Stimulated activated CD4-positive, alpha-beta T cell treated with anti-CD3 and anti-CD28 coated beads, Interleukin-4, amount 100 ng/mL, for 24 hours (primary cell): ENCODE measurements around the gene KCTD18.

Experiments used
- DNase-seq: peaks from one replicate; pipeline ENCODE4 v3.0.0-alpha.2; 2020

The KCTD18 gene

DNA sequence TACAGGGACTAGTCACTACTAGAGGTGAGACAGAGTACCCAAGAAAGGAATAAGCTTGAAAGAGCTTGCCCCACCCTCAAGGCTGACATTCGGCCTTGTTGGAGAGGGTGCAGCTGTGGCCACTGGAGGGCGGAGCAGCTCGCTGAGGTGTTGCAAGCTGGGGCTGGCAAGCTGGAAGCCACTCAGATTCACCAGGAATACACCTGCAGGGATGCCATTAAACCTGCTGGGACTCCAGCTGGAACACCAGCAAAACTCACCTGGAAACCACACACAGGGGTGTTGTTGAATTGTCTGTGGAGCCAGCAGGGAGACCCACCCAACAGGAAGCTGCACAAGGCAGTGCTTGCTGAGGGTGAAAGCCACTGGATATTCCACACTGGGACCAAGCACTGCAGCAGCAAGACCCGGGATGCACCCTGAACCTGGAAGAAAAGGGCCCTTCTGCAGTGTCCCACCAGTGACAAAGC lies 26.1 kb downstream of the KCTD18 start:
- DNase-seq, result no peak

DNA sequence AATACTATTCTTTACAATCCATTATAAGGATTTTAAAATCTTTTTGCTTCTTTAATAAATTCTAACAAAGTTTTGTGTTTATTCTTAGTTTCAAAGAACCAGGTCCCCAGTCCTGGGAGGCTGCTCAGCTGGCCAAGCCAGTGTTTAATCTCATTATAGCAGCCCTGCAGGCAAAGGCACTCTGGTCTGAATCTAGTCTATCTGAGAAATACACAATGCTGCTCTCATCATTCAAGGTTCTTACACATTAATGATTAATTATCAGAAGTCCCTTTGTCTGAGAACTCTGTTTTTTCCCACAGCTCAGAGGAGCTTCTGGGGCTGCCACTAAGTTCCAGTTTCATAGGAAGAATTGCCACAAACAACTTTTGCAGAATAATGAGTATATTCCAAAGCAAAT lies 27.7 kb downstream of the KCTD18 start:
- no peak for DNase-seq

DNA sequence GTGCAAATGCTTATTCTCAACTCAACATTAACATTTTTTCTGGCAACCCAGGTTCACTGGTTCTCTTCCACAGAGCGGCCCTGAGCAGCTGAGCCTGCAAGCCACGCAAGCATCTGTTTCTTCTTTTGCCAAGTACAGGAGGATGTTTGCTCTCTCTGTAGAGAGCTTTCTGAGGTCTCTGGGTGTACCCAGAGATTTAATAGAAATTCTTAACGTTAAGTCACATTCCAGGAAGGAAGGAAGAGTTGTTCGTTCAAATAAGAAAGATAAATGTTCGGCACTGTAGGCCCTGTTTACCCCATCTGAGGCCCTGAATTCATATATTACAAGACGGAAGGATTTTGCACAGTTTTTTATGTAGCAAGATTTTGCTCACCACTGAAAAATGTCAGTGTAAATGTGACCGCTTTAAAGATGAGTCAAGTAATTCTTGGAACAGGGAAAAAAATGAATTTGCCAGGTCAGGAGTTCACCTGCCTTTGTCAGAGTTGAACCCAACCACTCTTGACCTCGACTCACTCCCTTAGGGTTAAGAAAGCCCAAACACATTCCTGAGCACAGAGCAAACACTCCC lies 30.1 kb downstream of the KCTD18 start:
- no peak for DNase-seq

DNA sequence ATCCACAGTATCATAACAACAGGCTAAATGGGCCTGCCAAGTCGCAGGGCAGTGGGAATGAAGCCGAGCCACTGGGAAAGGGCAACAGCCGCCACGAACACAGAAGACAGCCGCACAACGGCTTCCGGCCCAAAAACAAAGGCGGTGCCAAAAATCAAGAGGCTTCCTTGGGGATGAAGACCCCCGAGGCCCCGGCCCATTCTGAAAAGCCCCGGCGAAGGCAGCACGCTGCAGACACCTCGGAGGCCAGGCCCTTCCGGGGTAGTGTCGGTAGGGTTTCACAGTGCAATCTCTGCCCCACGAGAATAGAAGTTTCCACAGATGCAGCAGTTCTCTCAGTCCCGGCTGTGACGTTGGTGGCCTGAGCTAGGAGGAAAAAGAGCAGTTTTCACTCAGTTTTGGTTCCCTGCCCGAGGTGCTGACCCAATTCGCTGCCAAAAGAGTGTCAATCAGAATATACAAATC lies 32.2 kb downstream of the KCTD18 start:
- DNase-seq, result no peak

DNA sequence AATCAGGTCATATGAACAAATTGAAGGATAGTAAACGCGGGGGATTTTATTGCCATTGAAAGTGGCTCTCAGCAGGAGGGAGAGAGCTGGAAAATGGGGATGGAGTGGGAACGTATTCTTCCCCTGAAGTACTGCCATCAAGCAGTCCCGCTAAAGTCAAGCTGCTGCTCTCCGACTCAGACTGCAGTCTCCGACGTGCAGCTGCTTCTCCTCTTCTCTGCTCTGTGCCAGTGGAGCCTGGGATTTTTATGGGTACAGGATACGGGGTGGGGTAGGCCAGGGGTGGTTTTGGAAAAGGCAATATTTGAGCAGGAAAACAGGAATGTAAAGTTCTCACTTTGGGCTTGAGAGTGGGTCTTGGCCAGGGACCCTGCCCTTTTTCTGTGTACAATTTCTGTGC lies 33.0 kb downstream of the KCTD18 start:
- no peak for DNase-seq

DNA sequence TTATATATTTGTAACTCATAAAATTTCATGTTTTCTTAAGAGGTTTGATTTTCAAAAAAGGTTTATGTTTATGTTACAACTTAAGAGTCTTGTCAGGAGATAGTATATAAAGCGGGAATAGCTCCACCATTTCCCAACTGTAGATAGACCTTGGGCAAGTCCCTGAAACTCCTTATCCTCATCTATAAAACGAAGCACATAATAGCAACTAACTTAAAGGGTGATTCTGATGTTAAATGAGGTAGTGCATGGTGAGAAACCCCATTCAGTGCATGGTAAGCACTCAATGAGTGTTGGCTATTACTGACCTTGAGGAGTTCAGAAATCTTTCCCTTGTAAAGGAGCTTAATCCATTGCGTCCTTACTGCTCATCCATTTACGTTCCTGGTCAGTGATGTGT lies 34.1 kb downstream of the KCTD18 start:
- DNase-seq, result no peak

DNA sequence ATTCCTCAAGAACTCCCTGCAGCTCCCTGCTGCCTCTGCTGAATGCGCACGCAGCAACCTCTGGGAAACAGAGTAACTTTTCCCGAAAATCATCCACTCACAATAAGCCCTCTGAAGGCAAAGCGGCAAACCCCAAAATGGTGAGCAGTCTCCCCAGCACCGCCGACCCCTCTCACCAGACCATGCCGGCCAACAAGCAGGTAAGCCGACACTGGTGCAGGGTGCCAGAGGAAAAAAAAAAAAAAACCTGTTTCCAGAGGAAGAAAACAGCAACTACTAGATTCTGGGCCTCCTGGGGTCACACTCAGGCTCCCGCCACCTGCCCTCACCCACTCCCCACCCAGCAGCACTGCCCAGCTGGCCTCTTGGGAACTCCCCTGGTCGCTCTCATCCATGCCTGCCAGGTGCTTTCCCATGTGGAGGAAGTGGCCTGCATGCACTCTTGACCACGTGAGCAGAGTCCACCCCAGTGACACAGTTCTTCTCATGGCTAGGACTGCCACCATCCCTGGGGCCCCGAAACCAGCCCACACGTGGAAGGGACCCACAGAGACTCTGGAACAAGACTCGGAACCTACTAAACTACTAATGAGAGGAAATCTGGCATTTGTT lies 36.9 kb downstream of the KCTD18 start:
- no peak for DNase-seq

DNA sequence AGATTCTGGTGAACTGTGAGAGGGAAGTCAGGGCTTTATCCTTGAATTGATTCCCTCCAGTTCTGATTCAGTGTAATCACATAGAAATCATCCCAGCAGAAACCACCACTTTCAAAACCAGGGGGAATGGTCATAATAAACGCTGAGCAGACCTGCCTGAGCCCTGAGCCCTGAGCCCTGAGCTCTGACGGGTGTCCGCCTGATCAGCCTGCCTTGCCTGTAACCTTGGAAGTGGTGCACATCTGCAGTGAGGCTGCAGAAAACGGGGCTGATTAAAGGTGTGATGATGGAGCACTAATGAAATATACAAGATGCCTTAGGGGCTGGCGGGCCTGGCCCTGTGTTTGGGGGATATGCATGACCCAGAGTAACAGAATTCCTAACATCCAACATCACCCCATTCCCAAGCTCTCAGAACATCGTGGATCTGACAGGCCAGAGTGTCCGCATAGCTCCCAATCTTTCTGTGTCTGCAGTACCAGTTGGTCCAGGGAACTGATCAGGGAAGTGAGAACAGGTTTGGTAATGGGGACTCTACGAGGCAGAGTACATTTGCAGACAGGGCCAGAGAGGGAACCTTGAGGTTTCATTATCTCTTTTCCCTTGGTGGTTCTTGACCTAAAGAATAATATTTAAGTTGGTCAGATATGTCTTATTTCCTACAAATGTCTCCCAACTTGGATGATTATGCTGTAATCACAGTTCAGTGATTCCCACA lies 37.8 kb downstream of the KCTD18 start:
- DNase-seq, result no peak

DNA sequence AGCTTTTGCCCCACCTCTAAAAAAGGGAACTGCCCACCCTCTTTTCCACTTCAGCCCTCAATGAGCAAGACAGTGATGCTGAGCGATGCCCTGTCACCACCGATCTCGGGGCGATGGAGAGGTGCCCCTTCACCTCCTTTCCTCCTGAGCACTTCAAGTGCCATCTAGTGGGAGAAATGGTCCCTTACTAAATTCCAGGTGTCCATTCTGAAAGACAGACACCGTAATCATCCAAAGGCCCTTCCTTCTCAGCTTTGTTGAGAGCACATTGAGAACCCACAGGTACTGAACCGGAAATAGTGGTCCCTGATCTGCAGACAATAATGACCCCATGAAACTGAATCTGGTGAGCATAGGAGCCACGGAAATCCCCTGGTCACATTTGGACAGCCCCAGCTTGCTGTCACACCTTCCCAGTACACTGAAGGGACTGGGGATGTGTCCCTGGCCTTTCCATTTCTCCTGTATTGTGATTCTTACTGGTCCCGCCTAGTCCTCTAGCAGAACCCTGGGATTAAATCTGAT lies 38.5 kb downstream of the KCTD18 start:
- peak; percentile 41 for DNase-seq

DNA sequence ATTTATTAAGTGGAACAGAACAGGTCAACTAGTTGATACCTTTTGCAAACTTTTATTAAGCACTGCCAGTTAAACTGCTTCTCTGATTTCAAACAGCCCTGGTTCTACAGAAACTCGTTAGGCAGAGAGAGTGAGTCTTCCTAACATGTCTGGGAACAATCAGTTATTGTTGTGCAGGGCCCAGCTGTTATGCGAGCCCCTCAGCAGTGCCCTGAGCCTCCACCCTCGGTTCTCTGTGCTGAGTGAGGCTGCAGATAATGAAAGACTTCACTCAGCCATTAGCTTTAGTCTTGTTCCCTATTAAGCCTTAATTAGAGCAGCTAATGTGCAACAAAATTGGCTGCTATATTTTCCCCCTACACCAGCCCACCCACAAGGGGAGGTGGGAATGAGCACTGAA lies 39.6 kb downstream of the KCTD18 start:
- DNase-seq, result no peak

DNA sequence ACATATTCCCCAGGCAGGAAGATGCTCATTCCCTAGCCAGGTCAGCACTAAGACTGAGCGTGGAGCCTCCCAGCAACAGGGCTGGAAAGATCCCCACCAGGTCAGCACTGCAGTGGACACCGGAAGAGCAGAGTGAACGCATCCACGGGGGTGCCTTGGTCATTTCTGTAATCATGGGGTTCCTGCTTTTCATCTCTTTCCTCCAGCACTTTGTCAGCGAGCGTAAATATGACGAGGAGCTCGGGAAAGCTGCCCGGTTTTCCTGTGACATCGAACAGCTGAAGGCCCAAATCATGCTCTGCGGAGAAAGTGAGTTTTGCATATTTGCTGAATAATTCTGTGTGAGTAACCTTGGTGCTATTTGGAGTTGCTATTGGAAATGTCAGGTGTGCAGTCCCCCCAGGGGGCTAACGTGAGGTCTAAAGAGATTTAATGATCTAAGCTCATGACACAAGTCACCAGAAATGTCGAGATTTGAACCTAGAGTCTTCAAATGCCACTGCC lies 40.1 kb downstream of the KCTD18 start:
- DNase-seq, result no peak

DNA sequence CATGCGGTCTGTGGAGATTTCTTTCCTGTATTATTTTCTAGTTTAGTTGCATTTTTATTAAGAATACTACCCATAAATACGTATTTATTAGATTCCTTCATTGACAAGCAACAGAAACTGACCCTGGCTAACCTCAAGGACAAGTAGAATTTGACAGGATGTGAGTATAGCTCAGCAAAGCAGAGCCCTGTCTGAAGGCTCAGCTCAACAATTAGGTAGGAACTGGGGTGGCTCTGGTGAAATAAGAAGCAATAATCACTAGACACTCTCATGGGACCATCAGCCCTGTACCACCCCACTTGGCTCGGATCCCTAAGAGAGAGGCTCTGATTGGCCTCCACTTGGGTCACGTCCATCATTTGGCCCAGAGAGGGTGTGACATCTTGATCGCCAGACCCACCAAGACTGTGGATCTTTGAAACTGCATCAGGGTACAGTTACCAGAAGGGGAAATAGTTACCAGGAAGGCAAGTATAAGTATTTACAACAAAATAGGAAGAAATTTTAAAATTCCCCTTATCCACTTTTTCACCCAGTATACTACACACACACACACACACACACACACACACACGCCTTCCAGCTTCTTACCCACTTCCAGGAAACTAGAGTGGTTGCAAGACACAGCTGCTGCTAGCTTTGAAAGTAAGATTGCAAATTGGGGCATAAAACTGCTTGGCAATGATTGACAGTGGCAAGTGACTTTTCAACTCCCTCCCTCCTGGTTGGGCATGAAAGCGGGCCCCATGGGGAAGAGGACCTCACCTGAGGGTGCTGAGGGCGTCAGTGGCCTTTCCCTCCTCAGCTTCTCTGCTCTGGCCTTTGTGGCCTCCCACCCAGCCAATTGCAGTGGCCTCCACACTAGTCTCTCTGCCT lies 41.8 kb downstream of the KCTD18 start:
- DNase-seq, result no peak

DNA sequence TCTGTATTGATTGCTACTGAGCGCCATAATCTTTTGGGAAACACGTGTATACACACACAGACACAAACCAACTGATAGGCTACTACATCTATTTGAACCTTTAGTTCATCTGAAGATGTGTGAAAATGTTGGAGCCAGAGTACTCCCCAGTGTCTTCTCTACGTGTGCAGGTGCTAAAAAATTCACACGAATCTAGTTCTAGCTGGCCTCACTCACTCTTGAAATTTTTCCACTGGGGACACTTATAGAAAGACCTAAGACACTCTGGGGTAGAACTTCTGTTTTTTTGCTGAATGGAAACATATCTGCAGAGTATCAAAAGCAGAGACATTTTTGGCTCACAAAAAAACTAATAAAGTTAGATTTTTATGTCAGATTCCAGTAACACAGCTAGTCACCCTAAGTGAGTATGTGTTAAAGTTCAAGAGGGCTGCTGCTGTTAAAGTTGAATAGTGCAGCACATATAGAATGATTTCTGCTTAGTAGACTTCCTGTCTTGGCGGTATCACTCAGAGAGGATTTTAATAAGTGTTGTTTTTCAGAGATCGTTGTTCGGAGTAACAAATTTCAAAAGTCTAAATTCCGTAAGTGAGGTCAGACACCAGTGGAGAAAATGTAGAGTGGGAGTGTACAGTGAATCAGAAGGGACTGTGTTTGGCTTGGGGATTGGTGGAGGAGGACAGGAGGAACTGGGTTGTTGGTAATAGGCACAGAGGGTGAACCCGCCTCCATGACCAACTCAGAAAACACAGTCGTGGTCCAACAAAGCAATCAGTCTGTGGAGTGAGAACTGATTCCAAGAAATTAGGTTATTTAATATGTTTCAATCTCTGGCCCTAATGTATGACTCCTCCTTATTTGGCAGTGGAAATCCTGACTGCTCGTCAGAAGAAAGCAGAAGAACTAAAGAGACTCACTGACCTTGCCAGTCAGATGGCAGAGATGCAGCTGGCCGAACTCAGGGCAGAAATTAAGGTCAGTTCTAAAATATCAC lies 43.1 kb downstream of the KCTD18 start:
- peak; percentile 54 for DNase-seq

DNA sequence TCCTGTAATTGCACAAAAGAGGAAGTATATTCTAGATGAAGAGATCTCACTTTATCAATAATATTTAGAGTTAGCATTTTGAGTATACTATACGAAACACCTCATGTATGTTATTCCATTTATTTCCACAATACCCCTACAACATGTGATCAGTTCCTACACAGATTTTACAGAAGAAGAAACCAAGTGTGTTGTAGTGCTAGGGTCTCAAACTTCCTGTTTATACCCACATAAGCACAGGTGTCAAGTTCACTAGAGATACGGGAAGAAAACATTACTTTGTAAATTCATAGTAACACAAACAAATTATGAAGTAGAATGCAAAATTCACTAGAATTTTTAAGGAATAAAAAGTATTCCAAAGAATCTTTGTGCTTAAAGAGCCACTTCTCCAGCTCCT lies 46.4 kb downstream of the KCTD18 start:
- DNase-seq, result no peak

DNA sequence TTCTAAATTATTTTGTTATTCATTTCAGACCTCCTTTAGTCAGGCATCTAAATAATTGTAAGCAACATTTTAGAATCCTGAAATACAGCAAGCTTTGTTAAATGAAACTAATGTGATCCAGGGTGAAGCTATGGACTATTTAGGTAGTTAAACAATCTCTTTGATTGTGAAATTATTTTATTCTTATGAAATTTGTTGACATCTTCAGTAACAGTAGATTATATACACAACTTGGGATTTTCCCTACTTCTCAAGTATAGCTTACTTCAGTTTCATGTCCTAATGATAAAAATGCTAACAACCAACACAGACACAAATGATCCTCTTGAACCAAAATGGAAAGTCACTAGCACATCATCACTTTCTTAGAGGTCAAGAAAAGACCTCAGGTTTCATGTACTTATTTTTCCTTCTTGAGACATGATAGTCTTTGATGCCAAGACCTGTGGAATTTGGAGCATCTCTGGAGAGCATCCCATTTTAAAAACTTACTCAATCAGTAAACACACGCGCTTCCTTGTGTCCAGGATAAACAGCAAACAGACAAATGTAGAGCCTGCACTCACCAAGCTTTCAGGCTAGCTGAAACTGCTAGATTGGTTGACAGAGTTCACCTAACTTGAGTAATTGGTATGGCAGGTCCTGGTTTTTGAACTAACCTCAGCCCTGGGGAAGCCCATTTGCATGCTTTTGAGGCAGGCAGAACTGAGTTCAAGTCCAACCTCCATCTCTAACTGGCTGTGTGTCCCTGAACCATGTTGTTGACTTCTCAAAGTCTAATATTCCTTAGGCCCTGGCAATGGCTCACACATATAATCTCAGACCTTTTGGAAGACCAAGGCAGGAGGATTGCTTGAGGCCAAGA lies 47.8 kb downstream of the KCTD18 start:
- DNase-seq, result no peak

DNA sequence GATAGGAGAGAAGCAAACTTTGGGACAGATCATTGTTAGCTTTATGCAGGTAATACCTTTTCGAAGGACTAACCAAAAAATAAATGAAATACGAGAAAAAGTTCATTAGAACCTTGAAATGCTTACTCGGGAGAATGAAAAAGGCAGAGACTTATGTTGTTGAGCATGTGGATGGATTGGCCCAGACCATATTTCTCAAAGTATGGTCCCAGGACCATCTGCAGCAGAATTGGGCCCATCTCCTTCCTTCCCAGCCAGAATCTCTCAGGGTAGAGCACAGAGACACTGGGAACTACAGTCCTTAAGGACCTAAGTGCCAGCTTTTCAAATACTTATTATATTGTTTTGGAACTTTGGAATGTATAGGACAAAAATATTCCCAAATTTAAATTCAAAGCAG lies 50.8 kb downstream of the KCTD18 start:
- no peak for DNase-seq

DNA sequence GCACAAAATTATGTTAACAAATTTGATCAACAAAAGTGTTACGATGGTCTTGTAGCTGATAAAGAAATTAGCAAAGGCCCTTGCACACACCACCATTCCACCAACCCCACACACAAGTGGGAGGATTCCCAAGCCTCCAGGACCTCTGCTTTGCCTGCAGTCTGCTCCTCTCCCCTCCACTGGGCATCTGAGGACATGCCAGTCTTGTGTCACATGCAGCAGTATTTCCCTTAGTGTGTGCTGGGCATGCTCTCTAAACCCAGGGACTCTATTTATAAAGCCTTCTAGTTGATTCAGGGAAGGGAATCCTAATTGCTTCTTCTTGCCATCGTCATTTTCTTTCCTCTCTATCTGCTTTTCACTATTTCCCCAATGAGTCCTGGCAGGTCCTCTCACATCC lies 53.3 kb downstream of the KCTD18 start:
- no peak for DNase-seq

DNA sequence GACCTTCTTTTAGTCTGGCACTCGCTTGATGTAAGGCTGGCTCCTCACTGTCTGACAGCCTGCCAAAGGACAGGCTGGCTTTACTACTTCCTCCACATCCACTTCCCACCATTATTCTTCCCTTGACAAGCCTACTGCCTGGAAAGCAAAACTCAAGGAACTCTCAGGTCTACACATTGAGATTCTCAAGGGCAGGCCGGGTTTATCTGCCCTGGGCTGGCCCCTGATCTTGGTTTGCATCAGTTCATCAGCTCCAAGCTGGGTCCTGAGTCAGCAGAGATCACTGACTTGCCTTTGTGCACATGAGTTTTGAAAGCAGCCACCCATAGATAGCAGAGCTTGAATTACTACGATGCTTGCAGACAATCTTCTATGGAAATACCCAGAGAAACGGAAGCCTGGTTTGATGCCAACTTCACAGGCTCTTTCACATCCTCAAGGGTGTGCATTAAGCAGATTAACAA lies 53.9 kb downstream of the KCTD18 start:
- DNase-seq, result peak; percentile 26

DNA sequence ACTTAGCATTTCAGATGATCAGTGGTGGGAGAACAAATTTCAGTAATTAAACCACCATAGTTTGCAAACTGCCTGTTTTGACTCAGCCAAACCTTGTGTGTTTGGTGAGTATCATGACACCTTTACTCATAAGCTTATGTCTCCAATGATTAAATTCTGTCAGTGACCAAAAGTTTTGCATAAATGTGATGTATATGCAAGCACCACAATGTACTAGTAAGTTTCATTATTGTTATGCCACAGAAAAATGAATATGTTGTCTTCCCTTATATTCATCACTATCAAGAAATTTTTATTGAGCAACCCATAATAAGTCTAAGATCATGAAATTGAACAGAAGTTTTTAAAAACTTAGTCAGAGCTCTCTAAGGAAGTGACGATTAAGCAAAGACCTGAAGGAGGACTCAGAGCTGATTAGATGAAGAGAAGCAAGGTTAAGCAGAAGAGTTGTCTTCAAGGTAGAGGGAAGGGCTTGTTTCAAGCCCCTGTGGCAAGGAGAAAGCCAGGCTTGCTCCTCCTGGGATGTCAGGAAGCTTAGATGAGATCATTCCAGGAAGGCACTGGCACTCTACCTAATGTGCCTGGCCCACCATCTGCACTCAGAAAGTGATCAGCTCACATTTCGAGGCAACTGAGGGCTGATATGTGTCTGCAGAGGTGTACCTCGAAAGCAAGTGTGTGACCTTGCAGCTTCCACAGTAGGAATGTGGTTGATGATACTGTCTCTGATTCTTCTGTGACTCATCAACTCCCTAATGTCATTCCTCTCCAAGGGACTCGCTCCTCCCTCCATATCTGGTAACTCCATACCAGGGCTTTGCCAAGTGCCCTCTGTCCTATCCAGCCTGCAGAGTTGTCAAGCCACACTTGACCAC lies 54.7 kb downstream of the KCTD18 start:
- DNase-seq, result no peak
